ENCODE measurements around the gene SLC25A46. TPM values are rescaled to one million over a fixed set of nuclear protein-coding genes. Genes with fewer than 3 reads are reported as not detected.
A peak's percentile ranks its signal among the peaks of the same experiment; 100 is the strongest.

The SLC25A46 gene
- total RNA-seq, 3 donors from 2014 or later (not counting 1 experiment from before 2014, with no cell fraction given), result 25.5 to 35.4 (median 34.5) TPM

- H3K27ac Mint-ChIP-seq, result peak overlapping the region; percentile 33 to 57
- Histone ChIP-seq H3K4me3 (ENCODE audit: low read length) (no peak overlapping the region), H3K27ac (ENCODE audit: low read length) (no peak overlapping the region), H3K9me3 (ENCODE audit: control insufficient read depth, insufficient read depth, low read length) (no peaks in the 10 kb centered on the region), H3K36me3 (ENCODE audit: control insufficient read depth, insufficient read depth, low read length) (peaks cover 56% of the 10 kb centered on the region), H3K4me1 (ENCODE audit: control insufficient read depth, insufficient read depth, low read length) (no peaks in the 10 kb centered on the region), H3K27me3 (ENCODE audit: control insufficient read depth, insufficient read depth, low read length) (no peaks in the 10 kb centered on the region)
- 68% methylated on average over 1 of the region's 1 CpG for WGBS (ENCODE audit: insufficient coverage)
- TF ChIP-seq, protein P1, sequence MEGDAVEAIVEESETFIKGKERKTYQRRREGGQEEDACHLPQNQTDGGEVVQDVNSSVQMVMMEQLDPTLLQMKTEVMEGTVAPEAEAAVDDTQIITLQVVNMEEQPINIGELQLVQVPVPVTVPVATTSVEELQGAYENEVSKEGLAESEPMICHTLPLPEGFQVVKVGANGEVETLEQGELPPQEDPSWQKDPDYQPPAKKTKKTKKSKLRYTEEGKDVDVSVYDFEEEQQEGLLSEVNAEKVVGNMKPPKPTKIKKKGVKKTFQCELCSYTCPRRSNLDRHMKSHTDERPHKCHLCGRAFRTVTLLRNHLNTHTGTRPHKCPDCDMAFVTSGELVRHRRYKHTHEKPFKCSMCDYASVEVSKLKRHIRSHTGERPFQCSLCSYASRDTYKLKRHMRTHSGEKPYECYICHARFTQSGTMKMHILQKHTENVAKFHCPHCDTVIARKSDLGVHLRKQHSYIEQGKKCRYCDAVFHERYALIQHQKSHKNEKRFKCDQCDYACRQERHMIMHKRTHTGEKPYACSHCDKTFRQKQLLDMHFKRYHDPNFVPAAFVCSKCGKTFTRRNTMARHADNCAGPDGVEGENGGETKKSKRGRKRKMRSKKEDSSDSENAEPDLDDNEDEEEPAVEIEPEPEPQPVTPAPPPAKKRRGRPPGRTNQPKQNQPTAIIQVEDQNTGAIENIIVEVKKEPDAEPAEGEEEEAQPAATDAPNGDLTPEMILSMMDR (IDR thresholded peaks at IDR 0.05), result no peak
- H3K36me3 Mint-ChIP-seq, result peaks cover 14% of the 10 kb centered on the region
- ATAC-seq, result no peak
- no peaks in the 10 kb centered on the region for H3K9me3 Mint-ChIP-seq
- peak in 1 of 2 donors; percentile 33 for DNase-seq
- intact Hi-C loops (cut with micrococcal nuclease), result no loop called here
- no peak overlapping the region for H3K4me3 Mint-ChIP-seq
- no peaks in the 10 kb centered on the region for H3K27me3 Mint-ChIP-seq (ENCODE audit: low read depth in 2 of 2)
- H3K4me1 Mint-ChIP-seq, result peaks cover 14 to 18% of the 10 kb centered on the region in 2 donors
Observed at GRCh38 chr5:110752953-110753352, 14.1 kb downstream of the SLC25A46 start.

- H3K4me1 ChIP-seq (ENCODE audit: control insufficient read depth, insufficient read depth, low read length), result no peaks in the 10 kb centered on the region
- Mint-ChIP-seq H3K27me3 (ENCODE audit: low read depth in 2 of 2) (no peaks in the 10 kb centered on the region), H3K9me3 (no peaks in the 10 kb centered on the region), H3K36me3 (peaks cover 12% of the 10 kb centered on the region), H3K4me1 (peaks cover 14 to 18% of the 10 kb centered on the region in 2 donors), H3K4me3 (no peak overlapping the region), H3K27ac (no peak overlapping the region)
- ATAC-seq (no peak), DNase-seq (peak in 1 of 2 donors; percentile 34)
- H3K4me3 ChIP-seq (ENCODE audit: low read length), result no peak overlapping the region
- peaks cover 58% of the 10 kb centered on the region for H3K36me3 ChIP-seq (ENCODE audit: control insufficient read depth, insufficient read depth, low read length)
- 78% methylated on average over 1 of the region's 2 CpGs for WGBS (ENCODE audit: insufficient coverage)
- TF ChIP-seq, protein P1 (IDR thresholded peaks at IDR 0.05), result no peak
- H3K27ac ChIP-seq (ENCODE audit: low read length), result no peak overlapping the region
- no peaks in the 10 kb centered on the region for H3K9me3 ChIP-seq (ENCODE audit: control insufficient read depth, insufficient read depth, low read length)
- intact Hi-C loops (cut with micrococcal nuclease), result no loop called here
- H3K27me3 ChIP-seq (ENCODE audit: control insufficient read depth, insufficient read depth, low read length), result no peaks in the 10 kb centered on the region
Observed at GRCh38 chr5:110753600-110753999, 14.8 kb downstream of the SLC25A46 start.

DNA sequence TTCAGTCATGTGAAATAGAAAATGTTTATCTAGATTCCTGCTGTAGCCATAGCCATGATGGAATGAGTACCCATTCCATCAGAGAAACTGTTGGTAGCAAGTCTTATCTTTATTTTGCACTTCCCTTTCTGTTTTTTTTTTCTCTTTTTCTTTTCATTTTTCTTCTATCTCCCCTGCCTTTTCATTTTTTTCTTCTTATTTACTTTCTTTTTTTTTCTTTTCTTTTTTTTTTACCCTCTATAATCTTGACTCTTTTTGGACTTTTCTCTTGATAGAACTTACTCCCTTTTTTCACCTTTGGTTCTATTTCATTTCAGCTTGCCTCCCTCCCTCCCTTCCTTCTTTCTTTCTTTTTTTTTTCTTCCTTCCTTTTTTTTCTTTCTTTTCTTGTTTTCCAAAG is 15.4 kb downstream of the SLC25A46 start:
- Mint-ChIP-seq H3K27me3 (ENCODE audit: low read depth in 2 of 2) (no peaks in the 10 kb centered on the region), H3K9me3 (no peaks in the 10 kb centered on the region), H3K4me3 (no peak overlapping the region), H3K36me3 (peaks cover 6% of the 10 kb centered on the region), H3K27ac (peak overlapping the region in 1 of 2 donors; percentile 58), H3K4me1 (peaks cover 14 to 18% of the 10 kb centered on the region in 2 donors)
- Histone ChIP-seq H3K36me3 (ENCODE audit: control insufficient read depth, insufficient read depth, low read length) (peaks cover 62% of the 10 kb centered on the region), H3K4me1 (ENCODE audit: control insufficient read depth, insufficient read depth, low read length) (no peaks in the 10 kb centered on the region), H3K9me3 (ENCODE audit: control insufficient read depth, insufficient read depth, low read length) (no peaks in the 10 kb centered on the region), H3K27ac (ENCODE audit: low read length) (no peak overlapping the region), H3K4me3 (ENCODE audit: low read length) (no peak overlapping the region), H3K27me3 (ENCODE audit: control insufficient read depth, insufficient read depth, low read length) (no peaks in the 10 kb centered on the region)
- no peak for ATAC-seq
- intact Hi-C loops (cut with micrococcal nuclease), result no loop called here
- TF ChIP-seq, protein P1 (IDR thresholded peaks at IDR 0.05), result peak; percentile 28
- no peak for DNase-seq

DNA sequence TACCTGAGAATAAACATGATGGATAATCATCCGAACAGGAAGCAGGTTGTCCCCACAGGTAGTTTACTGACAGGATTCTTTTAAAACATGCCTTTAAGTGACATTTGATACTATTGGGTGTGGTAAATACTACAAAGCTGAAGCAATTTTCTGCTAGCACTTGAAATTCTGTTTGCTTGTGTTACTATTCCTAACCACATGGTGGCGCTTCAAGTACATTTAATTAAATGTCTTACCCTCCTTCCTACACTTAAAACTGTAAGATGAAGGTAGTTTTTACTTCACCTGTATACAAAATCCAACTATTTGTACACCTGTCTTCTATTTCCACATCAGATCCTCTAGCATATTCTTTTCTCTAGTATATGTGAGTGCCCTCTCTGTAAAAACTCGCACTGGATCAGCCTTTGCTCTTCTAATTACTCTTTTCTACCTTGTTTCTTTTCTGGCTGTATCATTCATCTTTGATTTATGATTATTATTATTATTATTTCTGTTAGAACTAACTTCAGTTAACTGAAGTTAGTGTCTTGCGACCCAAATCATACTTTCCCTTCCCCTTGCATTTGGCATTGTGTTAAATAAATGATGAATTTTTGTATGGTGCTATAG is 18.4 kb downstream of the SLC25A46 start:
- WGBS (ENCODE audit: insufficient coverage), result 67% methylated on average over 1 of the region's 4 CpGs
- DNase-seq (peak in 1 of 2 donors; percentile 70), ATAC-seq (peak in 2 of 3 donors; percentile 61 to 78)
- peaks cover 65% of the 10 kb centered on the region for H3K36me3 ChIP-seq (ENCODE audit: control insufficient read depth, insufficient read depth, low read length)
- no peak overlapping the region for H3K4me3 ChIP-seq (ENCODE audit: low read length)
- H3K9me3 Mint-ChIP-seq, result no peaks in the 10 kb centered on the region
- peaks cover 10% of the 10 kb centered on the region in 2 donors for H3K4me1 Mint-ChIP-seq
- TF ChIP-seq, protein P1 (IDR thresholded peaks at IDR 0.05), result peak; percentile 84
- H3K4me3 Mint-ChIP-seq, result no peak overlapping the region
- H3K9me3 ChIP-seq (ENCODE audit: control insufficient read depth, insufficient read depth, low read length), result no peaks in the 10 kb centered on the region
- H3K27me3 ChIP-seq (ENCODE audit: control insufficient read depth, insufficient read depth, low read length), result no peaks in the 10 kb centered on the region
- H3K36me3 Mint-ChIP-seq, result peaks cover 8% of the 10 kb centered on the region
- H3K4me1 ChIP-seq (ENCODE audit: control insufficient read depth, insufficient read depth, low read length), result no peaks in the 10 kb centered on the region
- H3K27ac Mint-ChIP-seq, result no peak overlapping the region
- intact Hi-C loops (cut with micrococcal nuclease), result loop anchor here (2.0 kb wide), 1 partner anchor 1390 kb away; no protein-coding TSS in a partner anchor
- no peaks in the 10 kb centered on the region for H3K27me3 Mint-ChIP-seq (ENCODE audit: low read depth in 2 of 2)
- no peak overlapping the region for H3K27ac ChIP-seq (ENCODE audit: low read length)

Data from natural killer cell (primary cell).